HG03558 (cell line): Measurements from ENCODE around the gene GNA12.

Source experiments
- ATAC-seq: cut with Tn5 transposase; IDR thresholded peaks from one replicate; pipeline ENCODE4 v1.9.1; 2021; ENCODE audit warnings: moderate number of reproducible peaks; ENCODE audit not compliant: unreplicated experiment; ENCODE audit errors: extremely low read depth

Gene GNA12

GRCh38 chr7:2840458-2840857 lies 3.6 kb downstream of the GNA12 start:
- ATAC-seq, result no peak

- ATAC-seq, result no peak
Measured at GRCh38 chr7:2838873-2839578, 5.1 kb downstream of the GNA12 start.

GRCh38 chr7:2838451-2838850 lies 5.7 kb downstream of the GNA12 start:
- no peak for ATAC-seq

GRCh38 chr7:2837496-2837895 lies 6.6 kb downstream of the GNA12 start:
- ATAC-seq, result no peak

GRCh38 chr7:2834748-2835441 lies 9.2 kb downstream of the GNA12 start:
- no peak for ATAC-seq

- ATAC-seq, result no peak
Measured at GRCh38 chr7:2833083-2833910, 10.8 kb downstream of the GNA12 start.

GRCh38 chr7:2832461-2832860 lies 11.6 kb downstream of the GNA12 start:
- ATAC-seq, result no peak

- no peak for ATAC-seq
Measured at GRCh38 chr7:2830609-2831376, 13.3 kb downstream of the GNA12 start.

GRCh38 chr7:2829040-2829439 lies 15.1 kb downstream of the GNA12 start:
- ATAC-seq, result no peak

- no peak for ATAC-seq
Measured at GRCh38 chr7:2826771-2827170, 17.3 kb downstream of the GNA12 start.

- ATAC-seq, result no peak
Measured at GRCh38 chr7:2825559-2826227, 18.4 kb downstream of the GNA12 start.

GRCh38 chr7:2824678-2825461 lies 19.2 kb downstream of the GNA12 start:
- ATAC-seq, result peak; percentile 49

GRCh38 chr7:2824026-2824677 lies 20.0 kb downstream of the GNA12 start:
- no peak for ATAC-seq

GRCh38 chr7:2823130-2823529 lies 21.0 kb downstream of the GNA12 start:
- ATAC-seq, result no peak

- ATAC-seq, result no peak
Measured at GRCh38 chr7:2821842-2822507, 22.1 kb downstream of the GNA12 start.

GRCh38 chr7:2821161-2821841 lies 22.8 kb downstream of the GNA12 start:
- ATAC-seq, result peak; percentile 55

- no peak for ATAC-seq
Measured at GRCh38 chr7:2820508-2820934, 23.6 kb downstream of the GNA12 start.
